Stimulated activated CD8-positive, alpha-beta memory T cell treated with anti-CD3 and anti-CD28 coated beads, Interleukin-2, amount 100 ng/mL, for 1 hour (primary cell): ENCODE results near the gene RPRD1A.
"Not testable (repeated sequence)": the region's sequence is repeated elsewhere in the genome, so short reads cannot be mapped to it uniquely, and the experiment has no call there.

ENCODE experiments used
- DNase-seq, 2 donors: peaks; one replicate each; pipeline ENCODE4 v3.0.0-alpha.2; 2020; ENCODE audit warnings: low read depth in 2 of 2

Gene RPRD1A

DNA sequence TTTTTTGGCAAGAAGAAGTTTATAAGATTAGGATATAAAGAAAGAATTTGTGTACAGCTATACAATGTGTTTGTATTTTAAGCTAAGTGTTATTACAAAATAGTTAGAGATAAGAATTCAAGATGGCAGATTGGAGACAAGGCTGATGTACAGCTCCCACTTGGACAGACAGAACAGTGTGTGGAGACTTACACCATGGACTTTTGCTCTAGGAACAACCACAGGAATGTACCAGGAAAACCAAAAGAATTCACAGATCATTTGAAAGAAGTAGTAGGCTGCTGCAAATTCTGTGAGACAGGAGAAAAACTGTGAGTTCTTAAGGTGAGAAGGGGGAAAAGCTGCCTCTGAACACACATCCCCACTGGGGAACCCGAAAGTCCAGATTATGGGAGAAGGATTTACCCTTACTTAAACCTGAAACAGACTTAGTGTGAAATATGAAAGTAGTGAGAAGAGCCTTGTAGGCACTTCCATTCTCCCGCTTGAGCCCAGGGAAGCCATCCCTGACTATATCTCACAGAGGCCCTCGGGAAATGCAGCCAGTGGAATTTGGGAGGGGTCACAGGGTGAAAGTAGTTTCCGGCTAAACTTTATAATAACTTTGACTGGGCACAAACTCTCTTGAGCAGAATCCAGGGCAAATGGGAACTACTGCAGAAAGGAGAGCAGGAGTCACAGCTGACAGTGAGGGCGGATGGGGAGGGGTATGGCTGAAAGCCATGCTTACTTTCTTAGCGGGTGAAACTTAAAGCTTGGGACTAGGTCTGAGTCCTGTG, 11.6 kb upstream of the RPRD1A start:
- DNase-seq = no peak

DNA sequence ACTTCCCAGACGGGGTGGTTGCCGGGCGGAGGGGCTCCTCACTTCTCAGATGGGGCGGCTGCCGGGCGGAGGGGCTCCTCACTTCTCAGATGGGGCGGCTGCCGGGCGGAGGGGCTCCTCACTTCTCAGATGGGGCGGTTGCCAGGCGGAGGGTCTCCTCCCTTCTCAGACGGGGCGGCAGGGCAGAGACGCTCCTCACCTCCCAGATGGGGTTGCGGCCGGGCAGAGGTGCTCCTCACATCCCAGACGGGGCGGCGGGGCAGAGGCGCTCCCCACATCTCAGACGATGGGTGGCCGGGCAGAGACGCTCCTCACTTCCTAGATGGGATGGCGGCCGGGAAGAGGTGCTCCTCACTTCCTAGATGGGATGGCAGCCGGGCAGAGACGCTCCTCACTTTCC, 10.4 kb upstream of the RPRD1A start:
- not testable (repeated sequence) for DNase-seq

DNA sequence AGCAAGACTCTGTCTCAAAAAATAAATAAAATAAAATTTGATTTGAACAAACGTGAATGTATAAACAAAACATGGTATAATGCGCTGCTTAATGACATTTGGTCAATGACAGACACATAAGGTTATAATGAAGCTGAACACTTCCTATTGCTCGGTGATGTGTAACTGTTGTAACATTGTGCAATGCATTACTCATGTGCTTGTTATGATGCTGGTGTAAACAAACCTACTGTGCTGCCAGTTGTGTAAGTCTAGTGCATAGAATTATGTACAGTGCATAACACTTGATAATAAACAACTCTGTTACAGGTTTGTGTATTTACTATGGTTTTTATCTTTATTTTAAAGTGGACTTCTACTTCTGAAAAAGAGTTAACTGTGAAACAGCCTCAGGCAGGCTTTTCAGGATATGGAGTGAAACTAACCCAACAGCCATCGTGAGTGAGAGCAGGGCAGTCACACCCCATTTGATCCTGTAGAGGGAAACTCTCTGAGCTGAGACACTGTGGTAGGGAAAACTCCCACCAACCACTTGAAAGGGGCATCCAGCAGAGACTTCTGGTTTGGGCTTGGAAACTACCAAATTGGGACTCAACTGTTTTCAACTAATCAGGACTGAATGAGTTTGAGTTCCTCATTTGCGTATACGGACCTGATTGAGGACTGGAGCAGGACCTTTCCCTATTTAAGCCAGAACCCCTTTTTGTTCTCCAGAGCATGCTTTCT, 8.7 kb upstream of the RPRD1A start:
- DNase-seq = no peak

DNA sequence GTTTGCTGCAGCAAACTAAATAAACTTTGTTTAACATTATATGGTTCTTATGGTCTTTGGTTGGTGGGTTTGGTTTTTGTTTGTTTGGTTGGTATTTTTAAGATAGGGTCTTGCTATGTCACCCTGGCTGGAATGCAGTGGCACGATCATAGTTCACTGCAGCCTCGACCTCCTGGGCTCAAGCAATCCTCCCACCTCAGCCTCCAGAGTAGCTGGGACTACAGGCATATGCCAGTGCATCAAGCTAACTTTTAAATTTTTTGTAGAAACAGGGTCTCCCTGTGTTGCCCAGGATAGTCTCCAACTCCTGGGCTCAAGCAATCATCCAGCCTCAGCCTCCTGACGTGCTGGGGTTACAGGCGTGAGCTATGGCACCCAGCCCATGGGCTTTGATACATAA, 7.1 kb upstream of the RPRD1A start:
- no peak for DNase-seq

DNA sequence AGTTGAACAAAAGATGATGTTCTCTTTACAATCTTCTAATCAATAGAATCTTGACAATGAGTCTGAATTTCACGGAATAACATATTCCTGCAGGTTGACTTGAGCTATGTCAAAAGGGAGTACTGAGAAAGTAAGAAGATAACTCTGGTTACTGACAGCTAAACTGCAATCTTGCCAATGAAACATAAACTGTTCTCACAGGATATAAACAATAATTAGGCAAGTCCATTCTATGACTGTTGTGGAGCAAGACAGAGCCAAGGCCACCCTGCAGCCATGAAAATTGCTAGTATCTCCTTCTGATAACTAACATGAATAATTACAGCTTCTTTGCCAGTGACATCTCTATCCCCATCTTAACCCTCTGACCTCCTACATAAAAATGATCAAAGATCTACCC, 6.3 kb upstream of the RPRD1A start:
- DNase-seq = no peak

DNA sequence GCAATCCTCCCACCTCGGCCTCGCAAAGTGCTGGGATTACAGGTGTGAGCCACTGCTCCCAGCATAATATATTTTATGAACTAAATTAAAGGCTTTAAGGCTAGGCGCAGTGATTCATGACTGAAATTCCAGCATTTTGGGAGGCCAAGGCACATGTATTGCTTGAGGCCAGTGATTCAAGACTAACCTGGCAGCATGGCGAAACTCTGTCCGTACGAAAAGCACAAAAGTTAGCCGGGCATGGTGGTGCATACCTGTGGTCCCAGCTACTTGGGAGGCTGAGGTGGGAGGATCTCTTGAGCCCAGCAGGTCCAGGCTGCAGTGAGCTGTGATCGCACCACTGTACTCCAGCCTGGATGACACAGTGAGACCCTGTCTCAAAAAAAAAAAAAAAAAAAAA, 5.0 kb upstream of the RPRD1A start:
- not testable (repeated sequence) for DNase-seq

DNA sequence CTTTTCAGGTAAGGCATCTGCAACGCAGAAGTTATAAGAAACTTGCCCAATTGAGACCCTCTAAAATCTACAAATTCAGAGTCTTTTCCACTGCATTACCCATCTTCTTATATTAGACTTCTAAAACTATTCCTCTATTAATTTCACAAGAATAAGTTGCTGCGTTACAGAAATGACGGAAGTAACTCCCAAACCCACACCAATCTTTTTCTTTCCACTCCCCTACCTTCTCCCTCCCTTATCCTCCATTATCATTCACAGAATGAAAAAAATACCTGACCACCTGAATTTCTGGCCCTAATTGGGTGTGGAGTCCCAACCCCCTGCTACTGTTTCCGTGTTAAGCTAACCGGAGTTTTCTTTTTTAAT, 689 bp downstream of the RPRD1A start:
- DNase-seq = no peak

DNA sequence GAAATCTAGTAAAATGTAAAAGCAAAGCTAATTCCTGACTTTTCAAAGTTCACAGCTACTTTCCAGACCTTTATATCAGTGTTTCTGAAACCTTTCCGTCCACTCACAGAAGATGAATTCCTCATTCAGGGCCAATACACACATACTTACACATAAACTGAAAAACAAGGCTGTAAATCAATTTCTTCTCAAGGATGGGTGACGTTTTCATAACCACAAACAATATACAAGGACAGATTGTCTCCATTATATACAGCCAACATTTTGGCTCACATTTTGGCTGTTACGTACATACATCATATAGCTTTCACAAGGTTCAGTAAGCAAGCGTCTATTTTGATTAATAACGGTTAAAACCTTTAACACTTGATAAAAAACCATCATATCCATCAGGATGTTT, 1.4 kb downstream of the RPRD1A start:
- no peak for DNase-seq

DNA sequence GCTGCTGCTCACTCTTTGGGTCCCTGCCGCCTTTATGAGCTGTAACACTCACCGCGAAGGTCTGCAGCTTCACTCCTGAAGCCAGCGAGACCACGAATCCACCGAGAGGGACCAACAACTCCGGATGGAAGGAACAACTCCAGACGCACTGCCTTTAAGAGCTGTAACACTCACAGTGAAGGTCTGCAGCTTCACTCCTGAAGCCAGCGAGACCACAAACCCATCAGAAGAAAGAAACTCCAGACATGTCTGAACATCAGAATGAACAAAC, 2.6 kb downstream of the RPRD1A start:
- not testable (repeated sequence) for DNase-seq

DNA sequence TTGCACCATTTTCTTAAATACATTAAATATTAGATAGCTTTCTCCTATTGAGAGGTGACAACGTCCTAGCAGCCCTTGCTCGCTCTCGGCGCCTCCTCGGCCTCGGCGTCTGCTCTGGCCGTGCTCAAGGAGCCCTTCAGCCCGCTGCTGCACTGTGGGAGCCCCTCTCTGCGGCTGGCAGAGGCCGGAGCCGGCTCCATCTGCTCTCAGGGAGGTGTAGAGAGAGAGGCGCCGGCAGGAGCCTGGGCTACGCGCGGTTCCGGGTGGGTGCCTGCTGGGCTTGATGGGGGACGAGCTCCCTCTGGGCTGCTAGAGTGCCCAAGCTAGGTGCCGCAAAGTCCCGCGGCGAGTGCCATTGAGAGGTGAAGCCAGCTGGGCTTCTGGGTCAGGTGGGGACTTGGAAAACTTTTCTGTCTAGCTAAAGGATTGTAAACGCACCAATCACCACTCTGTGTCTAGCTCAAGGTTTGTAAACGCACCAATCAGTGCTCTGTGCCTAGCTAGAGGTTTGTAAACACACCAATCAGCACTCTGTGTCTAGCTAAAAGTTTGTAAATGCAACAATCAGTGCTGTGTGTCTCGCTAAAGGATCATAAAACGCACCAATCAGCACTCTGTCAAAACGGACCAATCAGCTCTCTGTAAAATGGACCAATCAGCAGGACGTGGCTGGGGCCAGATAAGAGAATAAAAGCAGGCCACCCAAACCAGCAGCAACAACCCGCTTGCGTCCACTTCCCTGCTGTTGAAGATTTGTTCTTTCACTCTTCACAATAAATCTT, 3.1 kb downstream of the RPRD1A start:
- no peak for DNase-seq

DNA sequence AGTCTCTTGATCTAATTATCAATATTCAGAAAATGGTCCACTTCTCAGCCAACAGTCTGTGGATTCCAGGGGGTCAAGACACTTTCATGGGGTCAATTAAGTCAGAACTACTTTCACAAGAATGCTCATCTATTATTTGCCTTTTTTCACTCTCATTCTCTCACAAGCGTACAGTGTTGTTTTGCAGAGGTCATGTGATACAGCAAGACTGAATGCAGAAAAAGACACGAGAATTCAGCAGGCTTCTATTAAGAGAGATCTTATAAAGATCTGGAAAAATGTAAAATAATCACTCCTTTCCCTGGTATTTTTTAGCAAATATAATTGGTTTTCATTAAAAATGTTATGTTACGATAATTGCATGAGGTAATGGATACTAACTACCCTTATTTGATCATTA, 8.7 kb downstream of the RPRD1A start:
- DNase-seq = no peak

DNA sequence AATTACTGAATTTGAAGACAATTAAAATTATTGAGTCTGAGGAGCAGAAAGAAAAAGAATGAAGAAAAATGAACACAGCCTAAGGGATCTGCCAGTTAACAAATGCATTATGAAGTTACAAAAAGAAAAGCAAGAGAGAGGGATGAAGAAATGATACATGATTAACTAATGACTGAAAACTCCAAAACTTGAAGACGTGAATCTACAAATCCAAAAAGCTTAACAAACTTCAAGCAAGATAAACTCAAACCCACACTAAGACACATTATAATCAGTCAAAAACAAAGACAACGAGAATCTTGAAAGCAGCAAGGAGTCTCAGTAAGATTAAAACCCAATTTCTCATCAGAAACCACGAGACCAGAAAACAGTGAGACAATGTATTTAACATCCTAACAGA, 15.6 kb downstream of the RPRD1A start:
- no peak for DNase-seq

DNA sequence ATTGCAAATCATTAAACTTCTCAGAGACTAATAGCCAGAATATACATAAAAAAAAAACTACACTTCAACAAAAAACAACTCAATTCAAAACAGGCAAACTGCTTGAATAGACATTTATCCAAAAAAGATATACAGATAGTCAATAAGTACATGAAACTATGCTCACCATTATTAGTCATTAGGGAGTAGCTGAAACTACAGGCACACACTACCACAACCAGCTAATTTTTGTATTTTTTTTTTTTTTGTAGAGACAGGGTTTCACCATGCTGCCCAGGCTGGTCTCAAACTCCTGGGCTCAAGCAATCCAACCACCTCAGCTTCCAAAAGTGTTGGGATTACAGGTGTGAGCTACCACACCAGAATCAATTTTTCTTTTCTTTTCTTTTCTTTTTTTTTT, 16.9 kb downstream of the RPRD1A start:
- no peak for DNase-seq

DNA sequence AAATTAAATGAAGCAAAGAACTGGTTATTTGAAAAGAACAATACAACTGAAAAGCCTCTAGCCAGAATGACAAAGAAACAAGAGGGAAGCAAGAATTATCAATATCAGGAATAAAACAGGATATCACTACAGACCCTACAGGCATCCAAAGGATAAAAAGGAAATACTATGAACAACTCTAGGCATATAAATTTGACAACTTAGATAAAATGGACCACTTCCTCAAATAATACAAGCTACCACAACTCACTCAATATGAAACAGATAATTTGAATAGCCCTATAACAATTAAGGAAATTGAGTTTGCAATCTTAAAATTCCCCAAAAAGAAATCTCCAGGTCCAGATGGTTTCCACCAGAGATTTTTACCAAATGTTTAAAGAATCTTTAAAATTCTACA, 19.8 kb downstream of the RPRD1A start:
- DNase-seq = no peak

DNA sequence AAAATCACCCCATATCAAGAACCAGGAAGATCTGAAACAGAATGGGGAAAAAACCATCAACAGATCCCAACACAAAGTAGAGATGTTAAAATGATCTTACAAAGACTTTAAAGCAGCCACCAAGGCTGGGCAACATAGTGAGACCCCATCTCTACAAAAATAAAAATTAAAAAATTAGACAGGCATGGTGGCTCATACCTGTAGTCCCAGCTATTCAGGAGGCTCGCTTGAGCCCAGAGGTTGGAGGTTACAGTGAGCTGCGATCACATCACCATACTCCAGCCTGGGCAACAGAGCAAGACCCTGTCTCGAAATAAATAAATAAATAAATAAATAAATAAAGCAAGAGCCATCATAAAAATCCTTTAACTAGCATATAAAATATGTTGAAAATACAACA, 20.5 kb downstream of the RPRD1A start:
- no peak for DNase-seq

DNA sequence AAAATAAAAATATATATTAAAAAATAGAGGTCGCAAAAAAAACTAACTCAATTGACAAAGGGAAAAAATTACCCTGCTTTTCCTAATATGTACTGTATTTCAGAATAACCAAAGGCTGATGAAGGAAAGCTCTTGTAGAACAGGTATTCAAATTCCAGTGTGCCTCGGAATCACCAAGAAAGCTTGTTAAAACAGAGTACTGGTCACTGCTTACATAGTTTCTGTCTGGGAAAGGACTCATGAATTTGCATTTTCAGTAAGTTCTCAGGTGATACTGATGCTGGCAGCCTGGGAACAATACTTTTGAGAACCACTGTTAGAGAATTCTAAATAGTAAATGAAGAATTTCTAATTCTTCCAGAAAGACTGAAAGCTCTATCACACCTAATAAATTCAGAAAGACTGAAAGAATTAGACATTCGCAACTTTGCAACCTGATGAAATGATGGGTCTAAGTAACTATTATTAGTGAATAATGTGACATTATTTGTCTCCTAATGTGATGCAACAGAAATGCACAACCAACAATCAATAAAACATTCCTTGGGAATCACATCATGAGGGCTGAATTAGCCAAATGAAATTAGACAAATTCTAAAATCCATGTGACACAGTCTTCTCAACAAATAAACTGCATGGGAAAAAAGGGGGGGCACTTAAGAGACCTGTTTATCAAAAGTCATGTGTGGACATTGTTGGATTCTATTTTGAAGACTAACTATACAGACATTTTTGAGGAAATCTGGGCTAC, 21.9 kb downstream of the RPRD1A start:
- no peak for DNase-seq

DNA sequence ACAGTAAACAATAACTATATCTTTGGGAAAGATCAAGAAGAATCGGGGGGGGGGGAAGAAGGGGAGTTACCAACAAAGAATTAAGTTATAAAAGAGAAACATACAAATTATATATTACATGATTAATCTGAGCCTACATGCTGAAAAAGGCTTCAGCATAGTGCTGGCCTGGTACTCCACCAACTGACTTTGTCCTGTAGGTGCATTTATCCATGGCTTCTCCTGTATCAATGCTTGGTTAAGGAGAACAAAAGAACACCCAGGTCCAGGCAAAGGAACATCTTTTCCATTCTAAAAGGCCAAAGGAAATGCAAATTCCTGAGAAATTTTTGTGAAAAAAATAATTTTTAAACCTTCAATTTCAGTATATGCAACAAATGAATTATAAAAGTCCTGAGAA, 24.2 kb downstream of the RPRD1A start:
- no peak for DNase-seq

DNA sequence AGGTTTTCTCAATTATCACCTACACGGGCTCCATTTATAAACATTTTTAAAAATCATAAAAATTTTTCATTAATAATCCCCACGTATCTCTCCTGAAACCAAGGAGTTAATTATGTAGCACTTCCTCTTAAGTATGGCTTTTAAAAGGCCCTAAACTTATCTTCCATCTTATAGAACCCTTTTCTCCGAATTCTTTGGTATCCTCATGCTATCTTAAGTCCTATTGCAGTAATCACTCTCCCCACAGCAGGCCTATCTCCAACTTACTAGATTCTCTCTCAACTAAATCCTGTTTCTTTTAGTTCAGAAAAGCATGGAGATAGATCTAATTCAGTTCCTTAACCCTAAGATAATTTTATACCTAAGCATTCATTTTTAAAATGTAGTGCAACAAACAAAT, 26.2 kb downstream of the RPRD1A start:
- no peak for DNase-seq

DNA sequence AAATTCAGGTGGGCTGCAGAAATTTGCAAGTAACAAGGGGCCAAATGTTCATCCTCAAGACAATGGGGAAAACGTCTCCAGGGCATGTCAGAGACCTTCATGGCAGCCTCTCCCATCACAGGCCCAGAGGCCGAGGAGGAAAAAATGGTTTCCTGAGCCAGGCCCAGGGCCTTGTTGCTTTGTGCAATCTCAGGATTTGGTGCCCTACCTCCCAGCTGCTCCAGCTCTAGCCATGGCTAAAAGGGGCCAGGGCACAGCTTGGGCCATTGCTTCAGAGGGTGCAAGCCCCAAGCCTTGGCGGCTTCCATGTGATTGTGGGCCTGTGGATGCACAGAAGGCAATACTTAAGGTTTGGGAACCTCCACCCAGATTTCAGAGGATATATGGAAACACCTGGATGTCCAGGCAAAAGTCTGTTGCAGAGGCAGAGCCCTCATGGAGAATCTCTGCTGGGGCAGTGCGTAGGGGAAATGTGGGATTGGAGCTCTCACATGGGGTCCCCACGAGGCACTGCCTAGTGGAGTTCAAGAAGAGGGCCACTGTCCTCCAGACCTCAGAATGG, 29.2 kb downstream of the RPRD1A start:
- DNase-seq = no peak

DNA sequence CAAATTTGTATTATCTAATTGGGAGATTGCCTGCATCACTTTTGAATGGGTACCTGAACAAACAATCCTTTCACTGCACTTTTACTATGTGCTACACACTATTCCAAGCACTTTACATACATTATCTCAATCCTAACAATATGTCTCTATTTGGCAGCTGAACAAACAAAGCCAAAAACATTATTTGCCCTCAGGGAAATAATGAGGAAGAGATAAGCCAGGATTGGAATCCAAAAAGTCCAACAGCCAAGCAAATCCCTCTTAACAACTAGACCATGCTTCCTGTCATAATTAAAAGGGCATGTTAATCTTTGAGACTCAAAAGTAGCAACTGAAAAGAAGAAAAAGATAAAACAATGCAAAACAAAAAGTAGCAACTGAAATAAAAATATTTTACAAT, 32.1 kb downstream of the RPRD1A start:
- DNase-seq = no peak

DNA sequence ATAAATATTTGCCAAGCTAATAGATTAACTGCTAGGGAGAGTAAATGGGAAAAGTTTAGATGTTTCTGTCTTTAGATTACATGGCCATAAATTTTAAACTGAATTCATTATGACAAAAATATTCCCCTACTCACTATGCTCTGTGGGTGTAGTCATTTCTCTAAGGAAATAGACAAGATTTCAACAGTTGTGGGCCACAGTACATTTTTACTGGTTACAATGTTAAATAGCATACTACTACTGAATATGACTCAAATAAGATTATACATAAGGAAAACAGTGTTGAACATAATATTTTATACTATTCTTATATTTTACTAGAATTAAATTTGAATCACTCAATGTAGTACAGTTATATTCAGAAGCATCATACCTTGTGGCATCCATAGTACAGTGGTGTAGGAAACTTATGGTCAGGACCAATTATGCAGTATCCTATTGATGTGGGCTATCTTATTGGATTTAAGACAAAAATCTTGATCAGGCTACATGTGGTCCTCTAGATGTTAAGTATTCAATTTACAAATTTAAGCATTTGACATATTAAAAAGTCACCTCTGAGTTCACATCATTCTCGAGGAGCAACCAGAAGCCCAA, 33.0 kb downstream of the RPRD1A start:
- no peak for DNase-seq

DNA sequence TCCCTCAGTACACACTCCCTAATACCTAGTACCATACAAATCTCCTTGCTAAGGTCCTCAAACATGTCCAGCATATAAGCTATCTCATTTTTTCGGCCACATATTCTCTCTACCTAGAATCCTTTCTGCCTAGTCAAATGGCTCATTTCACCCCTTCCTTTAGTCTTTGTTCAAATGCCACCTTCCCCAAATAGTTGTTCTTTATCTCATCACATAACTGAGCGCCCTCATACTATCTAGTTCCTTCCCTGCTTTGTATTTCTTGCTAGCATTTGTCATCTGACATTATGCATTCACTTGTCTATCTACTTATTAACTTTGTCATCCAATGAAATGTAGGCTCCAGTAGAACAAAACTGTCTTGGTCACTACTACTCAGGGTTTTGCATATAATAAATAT, 35.5 kb downstream of the RPRD1A start:
- no peak for DNase-seq
